PC-9 (cell line): Measurements from ENCODE around the gene FNDC3B. TPM values are rescaled to one million over a fixed set of nuclear protein-coding genes. Genes with fewer than 3 reads are reported as not detected.
A peak's percentile ranks its signal among the peaks of the same experiment; 100 is the strongest.

Experiments used
- BruUV-seq: library from RNA; stranded (reverse); fragments of 400-500 nt; replicated peaks from 2 replicates; lab custom pipeline; 2021; lab: Mats Ljungman, UMichigan
- CTCF ChIA-PET: fragments of 300-600 bp; sonication (Branson Sonifier 250); formaldehyde crosslinking; loops from one replicate; lab custom pipeline; 2022; ENCODE audit warnings: antibody characterized with exemption; lab: Charles Lee
- POLR2A ChIA-PET: fragments of 300-600 bp; sonication (Branson Sonifier 250); formaldehyde crosslinking; loops from one replicate; lab custom pipeline; 2022; ENCODE audit warnings: antibody characterized with exemption; ENCODE audit not compliant: unreplicated experiment; lab: Charles Lee
- DNase-seq, 2 experiments: peaks; one replicate each; pipeline versions ENCODE4 v3.0.0 to v3.0.0-alpha.2; 2015 to 2022; ENCODE audit warnings: mixed read lengths in 1 of 2
- H2AFZ ChIP-seq: fragments of 200-600 bp; sonication (generic); 2 replicates; pipeline ENCODE4 v1.8.1; 2017; ENCODE audit warnings: antibody characterized with exemption
- H3F3A ChIP-seq: fragments of 200-600 bp; sonication (generic); 2 replicates; pipeline ENCODE4 v1.8.1; 2017; ENCODE audit warnings: antibody characterized with exemption, mild to moderate bottlenecking, low read depth; ENCODE audit not compliant: insufficient read depth
- H3K27ac ChIP-seq: fragments of 200-600 bp; sonication (generic); 2 replicates; pipeline ENCODE4 v1.6.1; 2016; ENCODE audit warnings: mixed run types
- H3K27me3 ChIP-seq: fragments of 200-600 bp; sonication (generic); 2 replicates; pipeline ENCODE4 v1.6.1; 2016; ENCODE audit warnings: low read depth, mixed run types; ENCODE audit not compliant: insufficient read depth
- H3K36me3 ChIP-seq: fragments of 200-600 bp; sonication (generic); 2 replicates; pipeline ENCODE4 v1.6.1; 2016; ENCODE audit warnings: low read depth, mixed run types
- H3K4me1 ChIP-seq: fragments of 200-600 bp; sonication (generic); replicated peaks from 2 replicates; pipeline ENCODE4 v1.6.1; 2016; ENCODE audit warnings: mixed run types; ENCODE audit not compliant: insufficient read depth
- H3K4me2 ChIP-seq: fragments of 200-600 bp; sonication (generic); 2 replicates; pipeline ENCODE4 v1.6.1; 2017; ENCODE audit warnings: mixed run types
- H3K4me3 ChIP-seq: fragments of 200-600 bp; sonication (generic); 2 replicates; pipeline ENCODE4 v1.6.1; 2016; ENCODE audit warnings: mixed run types
- H3K79me2 ChIP-seq: fragments of 200-600 bp; sonication (generic); 2 replicates; pipeline ENCODE4 v1.6.1; 2017; ENCODE audit warnings: low read depth, mixed run types
- H3K9me2 ChIP-seq: fragments of 200-600 bp; sonication (generic); 2 replicates; pipeline ENCODE4 v1.8.1; 2017; ENCODE audit warnings: mild to moderate bottlenecking; ENCODE audit not compliant: insufficient read depth
- H3K9me3 ChIP-seq: fragments of 200-600 bp; sonication (generic); 2 replicates; pipeline ENCODE4 v1.8.1; 2016; ENCODE audit warnings: low read depth; ENCODE audit not compliant: insufficient read depth
- H4K20me1 ChIP-seq: fragments of 200-600 bp; sonication (generic); 2 replicates; pipeline ENCODE4 v1.8.1; 2017; ENCODE audit not compliant: insufficient read depth
- EZH2 ChIP-seq: fragments of 200-600 bp; sonication (generic); IDR thresholded peaks from 2 replicates; pipeline ENCODE4 v1.8.0; 2017; ENCODE audit warnings: antibody characterized with exemption, low read depth
- intact Hi-C: fragments of 100-400 bp; cut with micrococcal nuclease; formaldehyde crosslinking; loops from one replicate; pipeline ENCODE4 v1.10.0; 2022; ENCODE audit not compliant: unreplicated experiment
- total RNA-seq: library from RNA; stranded (reverse); gene quantifications from 2 replicates; pipeline ENCODE4 v1.2.3, GENCODE V29; 2021
- TF ChIP-seq, protein P1 (sequence below): fragments of 200-600 bp; sonication (generic); conservative IDR thresholded peaks from 2 replicates; pipeline ENCODE4 v1.6.1; 2017; ENCODE audit warnings: mixed run types, antibody characterized with exemption, mild to moderate bottlenecking, moderate library complexity

FNDC3B gene
- total RNA-seq, 1 experiment from 2014 or later = 106 TPM

DNA sequence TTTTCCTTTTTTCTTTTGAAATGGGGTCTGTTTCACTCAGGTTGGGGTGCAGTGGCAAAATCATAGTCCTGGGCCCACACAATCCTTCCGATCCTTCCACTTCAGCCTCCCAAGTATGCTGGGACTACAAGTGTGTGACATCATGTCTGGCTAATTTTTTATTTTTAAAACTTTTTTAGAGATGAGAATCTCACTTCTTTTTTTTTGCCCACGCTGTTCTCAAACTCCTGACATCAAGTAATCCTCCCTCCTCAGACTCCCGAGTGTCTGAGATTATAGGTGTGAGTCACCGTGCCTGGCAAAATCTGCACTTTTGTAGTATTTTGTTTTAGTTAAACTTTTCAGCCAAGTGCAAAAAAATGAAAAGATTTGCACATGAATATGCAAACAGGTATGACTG lies 171.0 kb downstream of the FNDC3B start:
- no peak for DNase-seq
- Histone ChIP-seq H3F3A (peaks cover 76% of the 10 kb centered on the region), H4K20me1 (peaks cover 70% of the 10 kb centered on the region), H3K79me2 (peaks cover 99% of the 10 kb centered on the region), H3K4me1 (peaks cover 29% of the 10 kb centered on the region), H3K27me3 (no peaks in the 10 kb centered on the region), H2AFZ (no peak overlapping the region), H3K9me3 (no peaks in the 10 kb centered on the region), H3K4me3 (no peak overlapping the region), H3K27ac (no peak overlapping the region), H3K9me2 (no peaks in the 10 kb centered on the region), H3K36me3 (peaks cover 41% of the 10 kb centered on the region), H3K4me2 (no peak overlapping the region)
- no TSS peak for BruUV-seq
- intact Hi-C loops = no loop called here
- no peak for TF ChIP-seq EZH2
- TF ChIP-seq, protein P1, sequence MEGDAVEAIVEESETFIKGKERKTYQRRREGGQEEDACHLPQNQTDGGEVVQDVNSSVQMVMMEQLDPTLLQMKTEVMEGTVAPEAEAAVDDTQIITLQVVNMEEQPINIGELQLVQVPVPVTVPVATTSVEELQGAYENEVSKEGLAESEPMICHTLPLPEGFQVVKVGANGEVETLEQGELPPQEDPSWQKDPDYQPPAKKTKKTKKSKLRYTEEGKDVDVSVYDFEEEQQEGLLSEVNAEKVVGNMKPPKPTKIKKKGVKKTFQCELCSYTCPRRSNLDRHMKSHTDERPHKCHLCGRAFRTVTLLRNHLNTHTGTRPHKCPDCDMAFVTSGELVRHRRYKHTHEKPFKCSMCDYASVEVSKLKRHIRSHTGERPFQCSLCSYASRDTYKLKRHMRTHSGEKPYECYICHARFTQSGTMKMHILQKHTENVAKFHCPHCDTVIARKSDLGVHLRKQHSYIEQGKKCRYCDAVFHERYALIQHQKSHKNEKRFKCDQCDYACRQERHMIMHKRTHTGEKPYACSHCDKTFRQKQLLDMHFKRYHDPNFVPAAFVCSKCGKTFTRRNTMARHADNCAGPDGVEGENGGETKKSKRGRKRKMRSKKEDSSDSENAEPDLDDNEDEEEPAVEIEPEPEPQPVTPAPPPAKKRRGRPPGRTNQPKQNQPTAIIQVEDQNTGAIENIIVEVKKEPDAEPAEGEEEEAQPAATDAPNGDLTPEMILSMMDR = no peak
- ChIA-PET POLR2A (no interaction called here), CTCF (no interaction called here)

DNA sequence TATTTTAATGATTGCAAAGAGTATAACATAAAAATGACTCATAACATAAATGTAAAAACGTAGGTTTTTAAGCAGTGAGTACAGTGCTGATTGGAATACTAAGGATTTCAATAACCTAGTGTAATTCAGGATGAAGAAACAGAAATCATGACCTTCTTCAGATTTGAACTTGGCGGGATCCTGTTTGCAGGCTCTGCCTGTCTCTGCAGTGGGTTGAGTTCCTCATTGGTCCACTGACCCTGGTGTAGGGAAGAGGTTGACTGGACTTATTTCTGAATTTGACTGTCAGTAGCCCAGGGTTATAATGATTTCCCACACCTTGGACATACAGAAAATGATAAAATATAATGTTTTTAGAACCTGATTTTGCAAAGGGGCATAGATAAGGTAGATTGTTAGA lies 171.7 kb downstream of the FNDC3B start:
- no TSS peak for BruUV-seq

DNA sequence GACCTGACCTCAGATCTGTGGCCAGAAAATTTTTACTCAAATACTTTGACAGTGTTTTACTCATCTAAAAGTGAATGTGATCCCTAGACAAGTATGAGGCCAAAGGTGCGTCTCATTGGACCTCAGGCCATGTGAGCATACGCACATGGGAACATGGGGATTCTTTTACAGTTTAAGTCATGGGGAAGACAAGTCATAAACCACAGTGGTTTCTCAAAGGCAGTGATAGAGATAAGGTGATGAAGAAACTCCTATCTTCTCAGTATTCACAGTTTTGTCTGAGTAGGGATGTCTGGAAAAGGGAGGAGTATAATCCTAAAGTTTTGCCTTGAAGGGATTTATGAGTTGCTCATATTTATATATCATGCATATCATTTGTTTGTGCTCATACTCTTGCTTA lies 173.8 kb downstream of the FNDC3B start:
- H3K4me2 ChIP-seq = peak overlapping the region; percentile 12; the same call in 1 of the 2 replicates
- peaks cover 50% of the 10 kb centered on the region for H3K4me1 ChIP-seq
- no peaks in the 10 kb centered on the region for H3K27me3 ChIP-seq
- intact Hi-C loops = no loop called here
- H3K36me3 ChIP-seq = peaks cover 27% of the 10 kb centered on the region
- no peak for TF ChIP-seq EZH2
- TF ChIP-seq, protein P1 = no peak
- peaks cover 66% of the 10 kb centered on the region for H3F3A ChIP-seq
- DNase-seq = no peak
- H3K79me2 ChIP-seq = peaks cover 99% of the 10 kb centered on the region
- H3K27ac ChIP-seq = peak overlapping the region; percentile 23; the same call in 1 of the 2 replicates
- POLR2A ChIA-PET = no interaction called here
- CTCF ChIA-PET = no interaction called here
- no peaks in the 10 kb centered on the region for H3K9me3 ChIP-seq
- no peak overlapping the region for H2AFZ ChIP-seq
- H3K9me2 ChIP-seq = no peaks in the 10 kb centered on the region
- BruUV-seq = no TSS peak
- H3K4me3 ChIP-seq = no peak overlapping the region
- peaks cover 82% of the 10 kb centered on the region for H4K20me1 ChIP-seq

More for the DNA sequence above, 171.7 kb downstream of the FNDC3B start:
- Histone ChIP-seq H3F3A (peaks cover 71% of the 10 kb centered on the region), H3K27me3 (no peaks in the 10 kb centered on the region), H3K27ac (no peak overlapping the region; the same call in 1 of the 2 replicates), H4K20me1 (peaks cover 74% of the 10 kb centered on the region), H2AFZ (no peak overlapping the region), H3K9me2 (no peaks in the 10 kb centered on the region), H3K4me3 (no peak overlapping the region), H3K79me2 (peaks cover 99% of the 10 kb centered on the region), H3K9me3 (no peaks in the 10 kb centered on the region), H3K4me1 (peaks cover 29% of the 10 kb centered on the region), H3K4me2 (no peak overlapping the region), H3K36me3 (peaks cover 38% of the 10 kb centered on the region)
- no peak for TF ChIP-seq EZH2
- TF ChIP-seq, protein P1 = no peak
- ChIA-PET POLR2A (no interaction called here), CTCF (no interaction called here)
- intact Hi-C loops = no loop called here
- no peak for DNase-seq
